Activated CD8-positive, alpha-beta memory T cell treated with anti-CD3 and anti-CD28 coated beads for 48 hours (primary cell): ENCODE results near the gene HSPD1.
"Not testable (repeated sequence)": the region's sequence is repeated elsewhere in the genome, so short reads cannot be mapped to it uniquely, and the experiment has no call there.

Experiments
- DNase-seq, 3 experiments: peaks; one replicate each; pipeline ENCODE4 v3.0.0-alpha.2; 2020; ENCODE audit warnings: low read depth in 2 of 3, low spot score in 2 of 3

HSPD1 gene

DNA sequence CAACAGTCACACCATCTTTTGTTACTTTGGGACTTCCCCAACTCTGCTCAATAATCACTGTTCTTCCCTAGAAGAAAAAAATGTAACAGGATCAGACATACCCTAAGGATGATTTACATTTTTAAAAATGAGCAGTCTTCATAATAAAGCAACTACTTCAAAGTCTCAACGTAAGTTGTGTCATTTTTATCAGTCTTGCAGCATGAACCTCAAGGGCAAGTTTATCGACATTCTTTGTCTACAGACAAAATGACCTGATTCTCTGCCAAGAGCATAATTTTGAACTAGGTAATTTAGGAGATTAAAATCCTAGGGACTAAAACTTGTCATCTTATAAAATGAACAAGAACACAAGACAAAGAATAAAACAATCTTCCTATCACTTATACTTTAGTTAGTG, 2.3 kb downstream of the HSPD1 start:
- no peak for DNase-seq

DNA sequence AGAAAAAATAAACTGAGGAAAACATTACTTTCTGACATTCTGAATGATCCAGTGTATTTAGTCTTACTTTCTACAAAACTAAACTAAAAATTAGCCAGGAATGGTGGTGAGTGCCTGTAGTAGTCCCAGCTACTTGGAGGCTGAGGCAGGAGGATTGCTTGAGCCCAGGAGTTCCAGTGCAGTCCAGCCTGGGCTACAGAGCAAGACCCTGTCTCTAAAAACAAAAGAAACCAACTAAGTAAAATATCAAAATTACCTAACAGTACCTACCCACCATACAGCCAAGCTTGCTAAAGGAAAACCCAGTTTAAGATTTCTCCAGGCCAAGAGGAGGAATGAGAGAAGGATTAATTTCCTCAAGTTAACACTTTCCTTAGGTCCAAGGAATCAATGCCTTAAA, 2.9 kb downstream of the HSPD1 start:
- DNase-seq, result no peak

DNA sequence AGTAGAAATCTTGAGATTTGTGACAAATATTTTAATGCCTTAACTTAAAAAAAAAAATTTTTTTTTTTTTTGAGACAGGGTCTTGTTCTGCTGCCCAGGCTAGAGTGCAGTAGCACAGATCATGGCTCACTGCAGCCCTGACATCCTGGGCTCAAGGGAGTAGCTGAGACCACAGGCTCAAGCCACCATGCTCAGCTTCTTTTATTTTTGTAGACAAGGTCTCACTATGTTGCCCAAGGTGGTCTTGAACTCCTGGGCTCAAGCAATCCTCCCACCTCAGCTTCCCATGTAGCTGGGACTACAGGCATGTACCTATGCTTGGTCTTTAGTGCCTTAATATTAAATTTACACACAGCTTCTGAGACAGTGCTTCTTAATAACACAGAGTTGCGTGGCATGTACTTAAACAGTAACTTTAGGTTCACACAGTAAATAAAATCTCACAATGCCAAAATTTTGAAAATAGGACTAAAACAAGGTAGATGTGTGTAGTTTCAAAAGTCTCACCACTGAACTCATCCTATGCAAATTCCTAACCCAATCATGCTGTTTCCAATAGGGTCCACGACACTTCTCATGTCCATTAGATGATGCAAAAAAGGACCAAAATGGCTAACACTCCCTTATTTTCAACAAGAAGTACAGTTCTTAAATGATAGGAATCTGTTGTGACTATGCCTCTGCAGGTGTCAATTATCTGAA, 4.1 kb downstream of the HSPD1 start:
- no peak for DNase-seq

DNA sequence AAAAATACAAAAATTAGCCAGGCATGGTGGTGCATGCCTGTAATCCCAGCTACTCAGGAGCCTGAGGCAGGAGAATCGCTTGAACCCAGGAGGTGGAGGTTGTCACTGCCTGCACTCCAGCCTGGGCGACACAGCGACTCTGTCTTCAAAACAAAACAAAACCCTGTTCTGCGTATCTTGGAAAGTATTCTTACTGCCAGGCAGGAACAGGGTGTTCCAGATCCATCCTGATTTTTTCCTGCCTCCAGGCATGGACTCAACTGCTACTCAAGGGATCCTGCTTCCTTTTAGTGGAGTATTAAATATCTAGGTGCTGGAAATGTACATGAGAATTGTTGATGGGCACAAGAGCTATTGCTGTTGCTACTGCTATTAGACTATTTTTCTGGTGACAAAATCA, 12.3 kb downstream of the HSPD1 start:
- no peak for DNase-seq

DNA sequence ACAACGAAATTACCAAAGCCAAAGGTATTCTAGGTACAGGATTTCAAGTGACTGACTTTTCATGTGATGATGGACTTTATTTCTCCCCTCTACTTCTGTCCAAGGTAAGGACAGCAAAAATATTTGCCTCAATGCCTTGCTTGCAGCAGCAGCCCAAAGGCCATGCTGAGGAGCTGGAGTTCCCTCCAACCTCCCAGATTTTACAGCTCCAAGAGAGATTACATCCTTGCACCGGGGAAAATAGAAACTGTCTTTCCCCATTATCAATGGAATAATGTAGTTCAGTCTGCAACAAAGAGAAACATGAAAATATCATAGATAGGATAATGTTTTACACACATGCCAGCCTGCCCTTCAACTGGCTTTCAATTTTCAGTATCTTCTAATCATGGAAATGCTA, 13.5 kb downstream of the HSPD1 start:
- no peak for DNase-seq

DNA sequence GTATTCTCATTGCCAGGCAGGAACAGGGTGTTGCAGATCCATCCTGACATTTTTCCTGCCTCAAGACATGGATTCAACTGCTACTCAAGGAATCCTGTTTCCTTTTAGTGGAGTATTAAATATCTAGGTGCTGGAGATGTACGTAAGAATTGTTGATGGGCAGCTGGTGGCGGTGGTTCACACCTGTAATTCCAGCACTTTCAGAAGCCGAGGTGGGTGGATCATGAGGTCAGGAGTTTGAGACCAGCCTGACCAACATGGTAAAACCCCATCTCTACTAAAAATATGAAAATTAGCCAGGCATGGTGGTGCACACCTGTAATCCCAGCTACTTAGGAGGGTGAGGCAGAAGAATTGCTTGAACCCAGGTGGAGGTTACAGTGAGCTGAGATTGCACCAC, 15.4 kb downstream of the HSPD1 start:
- not testable (repeated sequence) for DNase-seq

DNA sequence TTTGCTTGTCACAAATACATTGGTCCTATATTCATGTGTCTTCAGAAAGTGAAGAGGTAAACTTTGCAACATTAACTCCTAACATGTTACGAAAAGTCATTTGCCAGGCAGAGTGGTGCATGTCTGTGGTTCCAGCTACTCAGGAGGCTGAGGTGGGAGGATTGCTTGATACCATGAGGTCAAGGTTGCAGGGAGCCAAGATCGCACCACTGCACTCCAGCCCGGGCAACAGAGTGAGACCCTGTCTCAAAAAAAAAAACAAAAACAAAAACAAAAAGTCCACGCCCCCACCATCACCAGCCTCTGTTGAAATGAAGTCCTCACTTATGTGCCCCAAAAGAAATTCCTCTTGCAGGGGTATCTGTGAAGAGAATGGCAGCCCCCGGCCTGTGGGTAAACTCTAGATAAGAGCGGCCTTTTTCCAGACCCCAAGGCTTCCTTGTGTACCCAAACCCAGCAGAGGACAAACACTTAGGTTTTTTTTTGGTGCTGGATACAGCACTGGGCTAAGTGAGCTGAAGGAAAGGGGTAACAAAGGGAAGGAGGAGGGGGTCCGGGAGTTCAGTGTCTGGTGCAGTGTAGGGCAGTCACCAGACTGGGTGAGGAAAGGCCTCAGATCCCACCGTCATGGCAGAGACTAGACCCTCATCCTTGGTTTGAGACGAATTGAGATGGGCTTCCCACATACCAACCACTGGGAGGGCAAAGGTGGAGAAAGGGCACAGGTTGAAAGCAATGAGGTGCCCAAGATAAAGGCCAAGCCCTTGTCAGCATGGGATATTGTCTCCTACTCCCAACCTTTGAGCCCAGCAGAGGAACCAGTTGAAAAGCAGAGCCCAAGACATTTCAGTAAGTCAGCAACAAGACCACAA, 19.2 kb downstream of the HSPD1 start:
- no peak for DNase-seq

DNA sequence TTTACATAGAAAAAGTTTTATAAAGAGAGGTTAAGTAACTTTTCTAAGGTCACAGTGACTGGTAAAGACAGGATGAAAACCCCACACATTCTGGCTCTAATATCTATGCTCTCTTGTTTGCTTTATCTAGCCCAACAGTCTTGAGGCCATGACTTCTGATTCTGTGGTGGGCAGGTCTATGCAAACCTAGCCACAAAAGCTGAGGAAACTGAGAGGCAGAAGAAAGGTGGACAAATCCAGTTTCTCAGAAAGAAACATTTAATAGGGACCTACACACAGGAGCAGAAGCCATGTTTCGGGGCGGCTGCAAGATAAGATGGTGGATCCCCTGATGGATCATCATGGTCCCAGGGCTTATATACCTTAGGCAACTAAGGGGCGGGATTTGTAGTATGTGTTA, 21.8 kb downstream of the HSPD1 start:
- no peak for DNase-seq

DNA sequence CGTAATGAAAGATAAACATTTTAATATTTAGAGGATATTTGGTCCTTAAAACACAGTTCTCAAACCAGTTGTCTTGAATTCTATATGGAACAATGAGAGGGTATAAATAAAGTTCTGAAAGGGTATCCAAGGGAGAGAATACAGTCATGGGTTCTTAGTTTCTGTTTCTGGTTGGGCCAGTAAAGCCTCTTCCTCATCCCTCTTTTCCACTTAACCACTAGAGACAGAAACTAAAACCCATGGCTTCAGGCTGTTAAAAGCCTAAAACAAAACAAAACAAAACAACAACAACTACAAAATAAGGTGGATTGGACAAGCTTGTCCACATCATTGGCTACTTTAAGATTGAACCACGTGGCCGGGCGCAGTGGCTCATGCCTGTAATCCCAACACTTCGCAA, 27.5 kb downstream of the HSPD1 start:
- no peak for DNase-seq

DNA sequence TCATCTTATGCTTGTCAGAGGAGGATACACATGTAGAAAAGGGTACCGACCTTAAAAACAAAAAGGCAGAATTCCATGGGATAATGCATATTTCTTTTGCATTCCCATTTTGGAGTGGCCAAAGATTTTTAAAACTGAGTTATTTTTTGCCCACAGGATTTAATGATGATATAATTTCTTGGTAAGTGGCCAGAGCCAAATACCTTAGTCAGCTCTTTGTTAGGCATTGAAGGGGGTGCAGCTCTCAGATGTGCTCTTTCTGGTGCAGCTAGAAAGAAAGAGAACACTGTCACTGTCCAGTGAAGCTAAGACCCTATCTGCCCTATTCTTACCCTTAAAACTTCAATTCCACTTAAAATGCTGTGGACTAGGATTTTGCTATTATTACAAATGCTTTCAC, 35.5 kb downstream of the HSPD1 start:
- DNase-seq, result no peak

DNA sequence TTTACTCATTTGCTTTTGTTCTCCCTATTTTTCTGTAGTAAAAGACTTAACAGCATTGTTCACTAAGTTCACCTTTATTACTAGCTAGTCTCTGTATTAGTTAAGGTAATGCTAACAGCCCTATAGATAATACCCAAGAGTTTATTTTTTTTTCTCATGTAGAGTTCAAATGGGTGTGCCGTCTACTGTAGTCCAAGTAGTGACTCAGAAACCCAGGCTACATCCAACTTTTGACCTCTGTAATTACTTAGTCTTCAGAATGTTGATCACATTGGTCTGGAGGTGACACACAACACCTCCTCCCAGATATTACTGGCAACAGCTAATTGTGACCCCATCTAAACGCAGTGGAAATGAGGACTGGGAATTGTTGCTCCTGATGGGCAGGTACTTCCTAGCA, 38.6 kb downstream of the HSPD1 start:
- DNase-seq, result no peak

DNA sequence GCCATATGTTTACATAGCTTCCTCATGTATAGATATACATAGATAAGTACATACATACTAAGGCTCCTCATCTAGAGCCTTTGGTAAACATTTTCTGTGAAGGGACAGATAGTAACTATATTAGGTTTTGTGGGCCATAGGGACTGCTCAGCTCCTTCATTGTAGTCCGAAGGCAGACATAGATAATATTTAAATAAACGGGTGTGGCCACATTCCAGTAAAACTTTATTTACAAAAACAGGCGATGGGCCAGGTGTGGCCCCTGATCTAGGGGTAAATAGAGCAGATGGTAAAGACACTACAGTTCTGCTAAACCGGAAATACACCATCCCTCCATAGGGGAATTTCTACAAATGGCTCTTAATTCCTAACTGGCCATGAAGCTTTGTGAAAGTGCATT, 39.0 kb downstream of the HSPD1 start:
- no peak for DNase-seq

DNA sequence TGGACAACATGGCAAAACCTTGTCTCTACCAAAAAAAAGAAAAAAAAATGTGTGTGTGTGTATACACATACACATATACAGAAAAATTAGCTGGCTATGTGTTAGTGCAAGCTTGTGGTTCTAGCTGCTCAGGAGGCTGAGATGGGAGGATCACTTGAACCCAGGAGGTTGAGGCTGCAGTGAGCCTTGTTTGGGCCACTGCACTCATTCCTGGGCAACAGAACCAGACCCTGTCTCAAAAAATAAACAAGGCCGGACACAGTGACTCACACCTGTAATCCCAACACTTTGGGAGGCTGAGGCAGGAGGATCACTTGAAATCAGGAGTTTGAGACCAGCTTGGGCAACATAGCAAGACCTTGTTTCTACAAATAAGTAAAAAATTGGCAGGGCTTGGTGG, 44.2 kb downstream of the HSPD1 start:
- no peak for DNase-seq

DNA sequence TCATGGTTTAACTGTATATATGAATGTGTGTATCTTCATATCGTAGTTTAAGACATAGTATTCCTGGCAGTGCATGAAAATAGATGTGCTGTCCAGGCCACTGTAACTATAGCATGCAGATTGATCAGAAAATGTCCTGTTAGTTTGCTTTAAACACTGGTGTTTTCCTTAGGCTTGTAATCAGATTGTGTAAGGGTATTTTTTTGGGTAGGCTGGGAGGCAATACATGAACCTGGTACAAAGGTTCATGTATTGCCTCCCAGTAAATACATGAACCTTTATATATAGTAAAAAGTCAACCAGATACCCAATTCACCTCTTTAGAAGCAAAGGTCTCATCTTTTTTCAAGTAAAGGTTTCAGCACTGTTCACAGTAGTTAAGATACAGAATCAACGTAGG, 44.7 kb downstream of the HSPD1 start:
- DNase-seq, result no peak

DNA sequence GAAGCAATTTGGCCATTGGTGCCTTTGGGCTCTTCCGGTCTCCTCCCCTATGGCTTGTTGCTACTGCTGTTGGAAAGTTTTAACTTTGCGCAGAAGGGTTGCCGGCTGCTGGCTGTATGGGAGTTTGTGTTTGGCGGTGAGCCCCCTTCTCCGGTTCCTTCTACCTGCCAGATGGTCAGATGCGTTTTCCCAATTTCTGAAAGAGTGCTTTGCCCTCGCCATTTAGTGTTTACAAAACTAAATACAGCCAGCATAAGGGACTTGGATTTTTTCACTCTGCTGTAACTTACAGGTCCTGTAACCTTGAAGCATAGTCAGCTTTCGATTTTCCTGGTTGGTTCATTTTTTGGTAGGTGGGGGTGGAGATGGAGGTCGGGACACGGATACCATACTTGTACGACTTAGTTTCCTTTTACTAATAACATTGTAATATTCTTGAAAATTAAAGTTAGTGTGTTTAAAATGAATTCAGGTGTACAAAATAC, 45.7 kb downstream of the HSPD1 start:
- DNase-seq, result no peak

DNA sequence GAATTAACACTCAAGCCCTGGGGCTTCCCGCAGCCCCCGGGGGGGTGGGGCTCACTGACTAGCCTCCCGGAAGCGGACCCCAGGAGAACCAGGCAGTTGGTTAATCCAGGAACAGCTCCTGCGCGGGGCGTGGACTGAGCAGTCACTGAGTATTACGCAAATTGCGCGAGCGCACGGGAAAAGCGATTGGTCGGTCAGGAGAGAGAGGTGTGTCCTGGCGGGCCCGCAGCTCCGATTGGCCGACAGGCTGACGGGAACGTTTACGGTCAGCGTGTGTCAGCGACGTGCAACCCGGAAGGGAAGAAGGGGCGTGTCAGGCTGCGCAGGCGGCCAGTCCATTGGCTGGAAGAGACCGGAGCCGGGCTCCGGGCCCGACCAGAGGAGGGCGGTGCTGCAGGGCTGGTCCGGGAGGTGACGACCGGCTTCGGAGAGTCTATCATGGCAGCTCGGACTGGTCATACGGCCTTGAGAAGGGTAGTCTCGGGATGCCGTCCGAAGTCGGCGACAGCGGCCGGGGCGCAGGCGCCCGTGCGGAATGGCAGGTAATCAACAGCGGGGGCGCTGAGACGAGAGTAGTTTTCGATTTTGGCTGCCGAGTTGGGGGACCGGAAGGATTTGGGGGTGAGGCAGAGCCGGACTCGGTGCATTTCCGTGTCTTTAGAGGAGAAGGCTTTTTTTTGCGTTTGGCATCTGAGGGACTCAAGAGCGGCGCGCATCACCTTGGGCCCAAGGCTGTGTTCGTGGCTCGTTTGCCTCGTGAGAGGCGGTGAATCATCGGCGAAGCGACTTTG, 46.3 kb downstream of the HSPD1 start, which contains the start of gene COQ10B:
Gene COQ10B, plus strand, starts transcription at position 430 of the 791 bp plus-strand sequence. Its CDS starts 9 bp downstream, at position 439.
- DNase-seq, result peak; percentile 86 to 98 (median 95)

DNA sequence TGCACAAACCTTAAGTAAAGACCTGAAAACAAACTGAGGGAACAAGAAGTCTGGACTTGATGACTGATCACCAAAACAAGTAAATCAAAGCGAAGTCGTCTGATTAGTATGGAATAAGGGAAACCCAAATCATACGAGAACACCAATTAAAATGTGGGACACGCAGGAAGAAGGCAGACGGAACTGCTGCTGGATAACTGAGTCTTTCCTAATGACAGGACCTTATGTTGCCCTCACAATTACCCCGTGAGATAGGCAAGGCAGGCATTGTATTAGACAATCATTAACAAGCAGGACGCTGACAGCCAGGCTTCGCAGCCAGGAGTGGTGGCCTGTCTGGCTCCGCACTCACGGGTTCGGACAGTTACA, 46.9 kb downstream of the HSPD1 start:
- no peak for DNase-seq

DNA sequence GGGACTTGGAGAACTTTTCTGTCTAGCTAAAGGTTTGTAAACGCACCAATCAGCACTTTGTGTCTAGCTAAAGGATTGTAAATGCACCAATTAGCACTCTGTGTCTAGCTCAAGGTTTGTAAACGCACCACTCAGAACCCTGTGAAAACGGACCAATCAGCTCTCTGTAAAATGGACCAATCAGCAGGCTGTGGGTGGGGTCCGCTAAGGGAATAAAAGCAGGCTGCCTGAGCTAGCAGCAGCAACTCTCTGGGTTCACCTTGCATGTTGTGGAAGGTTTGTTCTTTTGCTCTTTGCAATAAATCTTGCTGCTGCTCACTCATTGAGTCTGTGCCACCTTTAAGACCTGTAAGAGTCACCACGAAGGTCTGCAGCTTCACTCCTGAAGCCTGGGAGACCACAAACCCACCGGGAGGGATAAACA, 48.7 kb downstream of the HSPD1 start:
- not testable (repeated sequence) for DNase-seq

DNA sequence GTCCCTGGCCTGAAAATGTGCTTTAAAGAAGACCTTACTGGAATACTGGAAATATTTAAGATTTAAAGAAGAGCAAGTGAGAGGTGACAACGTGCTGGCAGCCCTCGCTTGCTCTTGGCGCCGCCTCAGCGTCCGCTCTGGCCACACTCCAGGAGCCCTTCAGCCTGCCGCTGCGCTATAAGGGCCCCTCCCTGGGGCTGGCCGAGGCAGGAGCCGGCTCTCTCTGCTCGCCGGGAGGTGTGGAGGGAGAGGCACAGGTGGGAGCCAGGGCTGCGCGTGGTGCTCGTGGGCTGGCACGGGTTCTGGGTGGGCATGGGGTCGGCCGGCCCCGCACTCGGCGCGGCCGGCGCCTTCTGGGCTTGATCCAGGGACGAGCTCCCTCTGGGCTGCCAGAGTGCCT, 49.2 kb downstream of the HSPD1 start:
- no peak for DNase-seq

DNA sequence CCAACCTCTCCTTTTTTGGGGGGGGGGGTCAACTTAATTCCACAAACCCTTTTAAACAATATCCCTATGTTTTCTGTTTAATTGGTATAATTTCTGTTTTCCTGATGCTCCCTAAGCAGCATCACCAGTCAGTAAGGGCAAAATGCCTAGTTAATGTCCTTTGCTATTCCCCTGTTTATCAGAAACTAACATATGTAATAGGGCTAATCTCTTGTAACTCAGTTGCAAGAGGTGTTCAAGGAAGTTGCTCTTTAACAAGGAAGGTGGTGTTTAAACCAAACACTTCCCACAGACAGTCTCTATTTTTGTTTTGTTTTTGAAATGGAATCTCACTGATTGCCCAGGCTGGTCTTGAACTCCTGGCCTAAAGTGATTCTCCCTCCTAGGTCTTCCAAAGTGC, 52.8 kb downstream of the HSPD1 start:
- DNase-seq, result no peak

DNA sequence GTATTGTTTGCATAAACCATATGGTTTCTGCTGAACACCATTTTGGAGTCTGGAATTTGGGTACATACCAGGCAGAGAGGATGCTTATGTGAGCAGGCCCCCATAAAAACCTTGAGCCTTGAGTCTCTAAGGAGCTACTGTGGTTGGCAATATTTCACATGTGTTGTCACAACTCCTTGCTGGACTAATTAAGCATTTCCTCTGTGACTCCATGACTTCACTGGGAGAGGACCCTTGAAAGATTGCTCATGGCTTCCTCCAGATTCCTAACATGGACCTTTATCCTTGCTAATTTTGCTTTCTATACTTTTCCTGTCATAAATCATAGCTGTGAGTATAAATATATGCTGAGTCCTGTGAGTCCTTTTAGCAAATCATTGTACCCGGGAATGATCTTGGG, 53.9 kb downstream of the HSPD1 start:
- DNase-seq, result no peak

DNA sequence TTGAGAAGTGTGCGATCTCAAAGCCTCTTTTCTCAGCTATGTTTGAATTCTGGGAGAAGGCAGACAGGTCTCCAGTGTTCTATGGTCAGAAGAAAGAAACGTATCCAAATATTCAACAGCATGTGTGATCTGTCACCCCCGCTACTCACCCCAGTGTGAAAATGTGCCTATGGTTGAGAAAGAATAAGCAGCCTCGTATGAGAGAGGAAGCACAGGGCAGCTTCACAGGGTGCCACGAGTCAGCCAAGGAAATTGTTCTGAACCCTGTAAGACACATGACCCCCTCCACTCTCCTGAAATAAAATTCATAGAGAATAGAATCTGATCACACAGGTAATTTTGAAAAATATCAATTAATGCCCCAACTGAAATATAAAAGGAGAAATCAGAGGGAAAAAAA, 56.8 kb downstream of the HSPD1 start:
- DNase-seq, result no peak
